GM18502 (cell line): ENCODE measurements around the gene SMYD2.
"Not testable (repeated sequence)": the region's sequence is repeated elsewhere in the genome, so short reads cannot be mapped to it uniquely, and the experiment has no call there.

Source experiments
- ATAC-seq: cut with Tn5 transposase; IDR thresholded peaks from one replicate; pipeline ENCODE4 v1.9.1; 2021; ENCODE audit warnings: mild to moderate bottlenecking; ENCODE audit not compliant: unreplicated experiment, poor library complexity

The SMYD2 gene

DNA sequence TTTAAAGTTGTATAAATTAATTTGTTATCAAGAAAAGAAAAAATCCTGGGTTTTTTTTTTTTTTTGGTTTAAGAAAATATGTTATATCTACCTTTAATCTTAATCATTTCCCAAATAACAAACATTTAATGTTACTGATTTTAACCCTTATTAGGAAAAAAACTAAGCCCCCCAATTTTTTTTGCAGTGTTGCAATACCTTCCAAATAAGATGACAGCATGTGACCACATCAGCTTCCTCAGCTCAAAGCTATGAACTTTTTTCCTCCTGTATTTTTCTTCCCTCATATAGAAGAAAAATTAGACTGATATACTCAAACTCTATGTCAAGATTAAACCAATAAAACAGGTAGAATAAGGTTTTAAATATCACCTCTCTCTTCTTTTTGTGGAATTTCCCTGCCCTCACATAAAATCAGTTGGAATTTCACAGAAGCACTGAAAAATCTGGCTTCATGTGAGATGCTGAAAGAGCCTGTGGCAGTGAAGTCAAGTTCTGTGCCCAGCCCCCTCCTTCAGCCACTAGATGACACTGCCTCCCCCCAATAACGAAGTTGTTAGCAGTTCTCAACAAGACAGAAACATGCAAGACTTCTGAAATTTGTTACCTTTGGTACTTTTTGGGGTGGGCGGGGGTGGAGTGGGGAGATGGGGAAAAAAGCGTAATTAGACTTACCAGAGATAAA is 9.6 kb upstream of the SMYD2 start:
- ATAC-seq: no peak

DNA sequence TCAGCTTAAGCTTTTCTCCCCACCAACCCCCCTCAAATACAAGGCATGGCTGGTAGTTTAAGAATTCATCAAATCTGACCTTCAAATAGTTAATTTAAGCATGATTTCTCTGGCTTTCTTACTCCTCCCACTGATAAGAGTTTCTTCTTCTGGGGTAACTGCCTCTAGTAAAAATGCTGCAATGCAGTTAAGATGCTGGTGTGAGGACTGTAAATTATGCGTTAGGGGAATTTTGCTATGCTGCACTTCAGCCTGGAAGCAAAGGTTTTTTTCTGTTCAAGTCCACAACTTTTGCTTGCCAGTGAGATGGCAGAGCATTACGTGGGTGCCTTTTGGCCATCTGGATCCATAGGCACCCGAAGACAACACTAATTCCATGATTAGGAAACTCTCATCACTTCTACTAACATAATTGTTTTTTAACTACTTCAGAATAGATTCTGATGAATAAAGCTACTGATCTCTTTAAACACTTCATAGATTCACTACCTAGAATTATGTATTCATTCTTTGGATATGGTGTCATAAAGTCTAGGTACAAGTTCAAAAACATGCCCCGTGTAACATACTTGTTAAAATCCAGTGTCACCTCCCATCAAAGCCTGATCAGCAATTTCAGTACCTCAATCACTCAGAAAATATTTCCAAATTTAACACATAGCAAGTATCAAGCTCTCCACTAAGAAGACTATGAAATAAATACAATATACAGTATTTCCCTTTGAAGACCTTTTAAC is 8.8 kb upstream of the SMYD2 start:
- ATAC-seq: no peak

DNA sequence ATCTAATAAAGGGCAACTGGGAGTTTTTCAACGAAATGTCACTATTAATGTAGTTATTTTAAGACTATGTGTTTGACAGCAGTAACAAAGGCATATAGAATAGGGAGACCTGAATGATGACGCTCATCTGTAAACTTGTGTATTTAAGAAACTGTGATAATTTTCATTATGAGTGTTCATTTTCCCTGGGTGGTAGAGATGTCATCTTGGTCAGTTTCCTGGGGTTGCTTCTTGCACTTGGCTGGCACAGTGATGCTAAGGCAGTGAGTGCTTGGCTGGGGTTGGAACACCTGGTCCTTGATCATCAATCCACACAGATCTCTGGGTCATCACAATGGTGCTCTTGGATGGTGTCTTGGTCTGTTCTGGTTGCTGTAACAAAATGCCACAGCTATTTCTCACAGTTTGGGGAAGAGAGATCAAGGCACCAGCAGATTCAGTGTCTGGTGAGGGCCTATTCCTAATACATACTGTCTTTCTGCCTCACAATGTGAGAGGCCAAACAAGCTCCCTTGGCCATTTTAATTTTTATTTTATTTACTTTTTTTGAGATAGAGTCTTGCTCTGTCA is 7.9 kb upstream of the SMYD2 start:
- ATAC-seq: no peak

DNA sequence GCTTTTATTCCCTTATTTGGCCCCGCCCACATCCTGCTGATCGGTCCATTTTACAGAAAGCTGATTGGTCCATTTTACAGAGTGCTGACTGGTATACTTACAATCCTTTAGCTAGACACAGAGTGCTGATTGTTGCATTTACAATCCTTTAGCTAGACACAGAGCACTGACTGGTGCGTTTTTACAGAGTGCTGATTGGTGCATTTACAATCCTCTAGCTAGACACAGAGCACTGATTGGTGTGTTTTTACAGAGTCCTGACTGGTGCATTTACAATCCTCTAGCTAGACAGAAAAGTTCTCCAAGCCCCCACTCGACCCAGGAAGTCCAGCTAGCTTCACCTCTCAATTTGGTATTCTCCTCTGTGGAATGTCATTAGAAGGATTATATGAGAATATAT is 5.3 kb upstream of the SMYD2 start:
- not testable (repeated sequence) for ATAC-seq

DNA sequence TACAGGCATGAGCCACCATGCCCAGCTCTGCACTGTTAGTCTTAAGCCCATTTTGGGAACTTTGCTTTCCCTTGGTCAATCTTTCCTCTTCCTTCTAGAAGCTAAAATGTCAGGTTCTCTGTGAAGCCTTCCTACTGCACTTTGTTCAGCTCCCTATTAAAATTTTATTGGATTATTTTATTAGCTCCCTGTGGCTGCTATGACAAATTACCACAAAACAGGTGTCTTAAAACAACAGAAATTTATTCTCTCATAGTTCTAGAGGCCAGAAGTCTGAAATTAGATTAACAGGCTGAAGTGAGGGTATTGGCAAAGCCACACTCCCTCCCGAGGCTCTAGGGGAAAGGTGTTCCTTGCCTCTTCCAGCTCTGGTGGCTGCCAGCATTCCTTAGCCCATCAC is 4.2 kb upstream of the SMYD2 start:
- ATAC-seq: no peak

DNA sequence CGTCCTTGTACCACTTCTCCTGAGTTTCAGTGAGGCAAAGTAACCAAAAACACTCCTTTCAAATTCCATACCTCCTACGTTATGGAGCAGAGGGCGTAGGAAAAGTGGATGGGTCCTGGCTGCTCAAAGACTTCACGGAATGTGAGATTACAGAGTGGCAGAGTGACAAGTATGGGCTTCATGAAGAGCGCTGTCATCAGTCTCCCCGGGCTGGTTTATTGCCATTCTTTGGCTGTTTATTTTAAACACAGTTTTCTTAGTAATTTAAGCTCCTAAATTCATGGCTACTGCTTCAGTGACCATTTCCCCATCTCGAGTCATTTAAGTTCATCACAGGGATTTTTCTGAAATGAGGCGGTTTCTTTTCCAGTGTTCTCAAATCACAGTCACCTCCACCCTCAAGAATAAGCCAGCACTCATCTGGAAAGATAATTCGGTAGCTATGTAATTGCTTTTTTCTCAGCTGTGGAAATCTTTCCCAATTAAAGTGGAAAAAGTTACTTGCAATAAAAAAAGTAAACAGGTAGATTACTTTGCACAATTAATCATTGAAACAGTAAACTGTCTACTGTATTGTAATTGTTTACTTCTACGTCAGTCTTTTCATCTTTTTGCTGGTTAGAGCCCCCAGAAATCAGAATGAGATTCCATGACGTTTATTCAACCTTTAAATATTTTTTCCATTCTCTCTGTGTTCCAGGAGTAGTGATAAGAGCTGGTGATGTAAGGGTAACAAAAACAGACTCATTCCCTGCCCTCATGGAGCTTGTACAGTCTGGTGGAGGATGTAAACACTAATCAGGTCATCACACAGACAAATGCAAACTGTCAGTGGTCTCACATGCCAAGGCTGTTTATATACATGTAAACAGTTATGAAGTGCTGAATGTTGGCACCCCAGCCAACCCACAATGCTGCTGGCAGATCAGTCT is 3.0 kb upstream of the SMYD2 start:
- ATAC-seq: no peak

DNA sequence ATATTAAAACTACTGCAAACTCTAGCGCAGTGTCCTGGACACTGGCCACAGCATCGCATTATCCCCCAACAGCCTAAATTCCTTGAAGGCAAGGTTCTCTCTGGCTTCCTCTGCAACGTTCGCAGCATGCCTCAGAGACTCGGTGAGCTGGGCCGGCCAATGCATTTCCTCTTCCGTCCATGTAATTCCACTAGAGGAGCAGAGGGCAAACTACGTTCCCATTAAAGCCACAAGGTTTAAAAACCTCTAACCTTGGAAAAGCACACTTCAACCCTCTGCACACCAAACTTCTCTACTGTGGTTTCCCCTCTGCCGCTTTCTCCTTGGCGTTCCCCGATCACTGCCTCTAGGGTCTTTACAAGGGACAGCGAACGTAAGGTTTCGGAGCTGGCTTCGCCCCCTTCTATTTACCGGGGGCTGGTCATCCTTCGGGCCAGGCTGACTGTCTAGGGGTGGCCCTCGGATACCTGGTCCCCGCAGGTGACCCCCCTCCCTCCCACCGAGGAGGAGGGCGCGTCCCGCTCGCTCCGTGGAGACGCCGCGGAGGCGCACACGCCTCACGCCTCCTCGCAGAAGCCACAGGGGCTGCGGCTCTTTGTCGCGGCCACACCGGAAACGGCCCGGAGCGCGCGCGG is 456 bp upstream of the SMYD2 start:
- peak; percentile 59 for ATAC-seq

DNA sequence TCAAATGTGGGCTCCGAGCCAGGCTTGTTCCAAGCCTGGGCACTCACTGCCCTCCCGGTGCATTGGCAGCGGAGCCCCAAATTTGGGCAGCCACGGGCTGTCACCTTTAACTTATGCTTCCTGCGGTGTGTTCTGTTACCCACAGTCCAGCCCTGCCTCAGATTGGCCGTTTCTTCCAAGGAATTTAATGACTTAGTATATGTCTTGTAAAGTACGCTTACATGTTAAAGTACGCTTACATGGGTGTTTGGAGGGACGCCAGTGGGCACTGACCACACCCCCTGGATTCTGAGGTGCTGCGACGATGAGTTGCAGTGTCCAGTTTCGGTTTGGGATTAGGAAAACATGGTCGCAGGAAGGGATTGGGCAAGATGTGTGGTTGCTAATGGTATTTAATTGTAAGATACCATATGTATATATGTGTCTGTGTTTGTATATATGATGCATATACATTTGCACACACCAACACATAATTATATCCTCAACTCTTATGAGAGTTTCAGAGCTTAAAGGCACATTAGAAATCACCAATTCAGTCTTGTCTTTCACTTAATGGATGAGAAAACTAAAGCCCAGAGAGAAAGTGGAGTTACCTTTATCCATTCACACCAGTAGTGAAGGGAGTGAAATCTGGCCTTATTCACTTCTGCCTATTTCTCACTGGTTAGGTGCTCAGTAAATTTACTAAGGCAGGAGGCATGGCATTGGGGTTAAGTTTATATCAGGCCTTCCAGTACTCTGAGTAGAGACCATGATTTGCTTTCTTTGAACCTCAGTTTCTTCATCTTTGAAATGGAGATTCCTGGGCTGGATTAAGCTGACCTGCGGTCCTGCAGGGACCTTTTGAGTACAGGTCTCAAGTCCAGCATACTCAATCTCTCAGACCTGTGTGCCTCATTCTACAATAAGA is 1.0 kb downstream of the SMYD2 start:
- no peak for ATAC-seq

DNA sequence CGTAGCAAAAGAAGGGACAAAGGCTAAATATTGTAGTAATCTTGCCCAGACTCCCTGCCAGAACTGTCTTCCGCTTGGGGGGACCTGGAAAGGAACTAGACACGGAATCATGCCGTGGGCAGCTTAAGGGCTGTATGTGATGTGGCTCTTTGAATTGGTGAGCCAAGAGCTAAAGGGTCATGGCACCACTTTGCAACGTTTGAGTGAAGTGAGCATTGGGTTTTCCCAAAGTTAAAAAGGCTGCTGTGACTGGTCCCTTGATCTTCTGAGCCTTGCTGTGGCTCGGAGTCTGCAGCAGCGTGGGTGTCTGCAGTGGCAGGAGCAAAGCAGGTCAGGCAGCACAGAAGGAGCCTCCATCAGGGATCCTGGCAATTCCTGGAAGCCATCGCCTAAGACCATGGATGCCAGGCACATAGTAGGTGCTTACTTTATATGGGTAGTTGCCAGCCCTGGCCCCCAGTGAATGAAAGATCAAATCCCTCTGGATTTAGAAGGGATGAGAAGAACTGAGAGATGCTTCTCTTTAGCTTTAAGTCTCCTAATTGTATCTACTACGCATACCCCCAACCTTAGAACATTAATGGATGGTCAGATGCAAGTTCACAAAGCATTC is 1.8 kb downstream of the SMYD2 start:
- ATAC-seq: no peak

DNA sequence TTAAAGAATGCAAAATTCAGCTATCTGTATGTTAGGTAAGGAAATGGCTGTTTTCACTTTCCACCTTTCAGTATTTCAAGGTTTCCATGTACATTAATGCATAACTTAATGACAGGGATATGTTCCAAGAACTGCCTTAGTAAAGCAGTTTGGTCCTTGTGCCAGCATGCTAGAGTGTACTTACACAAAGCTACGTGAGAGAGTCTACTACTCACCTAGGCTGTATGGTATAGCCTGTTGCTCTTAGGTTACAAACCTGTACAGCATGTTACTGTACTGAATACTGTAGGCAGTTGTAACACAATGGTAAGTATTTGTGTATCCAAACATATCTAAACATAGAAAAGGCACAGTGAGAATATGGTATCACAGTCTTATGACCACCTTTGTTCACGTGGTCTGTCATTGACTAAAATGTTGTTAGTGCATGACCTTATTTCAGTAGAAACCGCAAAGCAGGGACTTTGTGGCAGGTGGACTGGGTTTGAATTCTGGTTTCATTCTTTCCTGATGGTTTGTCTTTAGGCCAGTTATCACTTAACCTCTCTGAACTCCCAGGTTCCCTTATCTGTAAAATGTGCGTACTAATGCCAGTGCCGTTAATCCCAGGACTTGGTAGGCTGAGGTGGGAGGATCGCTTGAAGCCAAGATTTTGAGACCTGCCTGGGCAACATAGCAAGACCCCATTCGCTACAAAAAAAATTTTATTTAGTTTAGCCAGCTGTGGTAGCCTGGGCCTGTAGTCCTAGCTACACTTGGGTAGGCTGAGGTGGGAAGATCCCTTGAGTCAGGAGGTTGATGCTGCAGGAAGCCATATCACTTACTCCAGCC is 4.9 kb downstream of the SMYD2 start:
- no peak for ATAC-seq

DNA sequence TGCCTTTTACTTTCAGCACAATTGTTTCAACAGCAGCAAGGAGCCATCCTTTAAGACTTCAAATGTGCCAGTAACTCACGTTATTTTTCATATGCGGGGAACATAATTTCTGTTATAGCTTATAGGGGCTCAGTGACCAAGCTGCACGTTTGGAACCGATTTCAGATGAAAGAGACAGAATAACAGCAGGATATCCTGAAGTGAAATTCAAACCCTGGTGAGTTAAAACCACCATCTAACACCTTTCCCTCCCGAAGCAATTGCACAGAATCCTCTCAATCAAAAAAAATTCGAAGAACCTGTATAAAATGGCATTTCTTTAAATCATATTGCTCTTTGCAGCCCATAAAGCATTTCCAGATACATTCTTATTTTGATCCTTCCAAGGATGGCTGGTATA is 6.9 kb downstream of the SMYD2 start:
- no peak for ATAC-seq

DNA sequence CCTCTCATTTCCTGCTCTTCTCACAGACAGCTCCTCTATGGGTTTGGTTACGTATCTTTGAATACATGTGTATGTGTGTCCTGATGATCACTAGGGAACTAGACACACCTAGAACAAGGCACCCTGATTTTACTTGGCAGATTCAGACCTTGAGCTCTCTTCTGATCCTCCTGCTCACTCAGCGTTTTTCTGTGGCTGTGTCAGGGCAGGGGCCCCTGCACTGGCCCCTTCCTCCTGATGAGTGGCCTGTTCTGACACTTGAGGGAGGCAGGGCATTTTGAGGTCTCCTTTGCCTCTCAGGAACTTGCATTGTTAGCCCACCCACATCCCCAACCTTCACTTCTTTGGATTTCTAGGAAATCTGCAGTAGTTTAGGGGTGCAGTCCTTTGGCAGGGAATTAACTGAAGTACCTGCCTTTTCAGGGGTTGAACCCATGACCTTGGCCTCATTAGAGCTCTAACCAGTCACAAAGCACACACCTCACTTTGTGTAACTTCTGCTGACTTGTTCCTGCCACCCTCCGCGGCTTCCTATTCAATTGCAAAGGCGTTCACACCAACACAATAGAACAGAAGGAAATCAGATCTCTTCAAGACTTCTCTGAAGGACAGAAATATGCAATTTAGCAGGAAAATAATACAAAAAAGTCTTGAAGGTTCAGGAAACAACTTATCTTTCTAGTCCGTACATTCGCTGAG is 8.8 kb downstream of the SMYD2 start:
- no peak for ATAC-seq

DNA sequence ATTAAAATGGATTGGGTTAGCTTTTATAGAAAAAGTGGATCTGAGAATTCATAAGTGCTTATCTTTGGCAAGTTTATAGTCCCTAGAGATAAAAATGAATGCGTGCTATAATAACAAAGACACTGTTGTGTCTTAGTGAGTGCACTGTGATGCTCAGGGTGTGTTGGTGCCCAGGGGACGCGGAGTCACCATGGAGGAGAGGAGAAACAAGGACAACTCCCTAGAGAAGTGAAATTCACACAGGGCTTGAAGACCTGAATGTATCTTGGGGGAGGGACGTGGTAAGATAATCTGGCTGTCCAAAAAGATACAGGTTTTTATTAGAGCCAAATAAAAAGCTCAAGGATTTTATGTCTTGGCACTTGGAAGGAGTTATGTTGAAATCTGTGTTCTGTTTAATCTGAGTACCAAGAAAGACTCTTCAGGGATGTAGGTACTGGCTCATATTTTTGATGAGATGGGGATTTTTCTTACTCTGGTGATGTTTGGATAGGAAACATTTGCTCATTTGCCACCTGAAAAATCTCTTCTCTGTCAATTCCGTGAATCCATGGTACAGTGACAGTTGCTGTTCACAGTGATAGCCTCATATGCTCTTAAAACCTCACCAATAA is 9.6 kb downstream of the SMYD2 start:
- no peak for ATAC-seq

DNA sequence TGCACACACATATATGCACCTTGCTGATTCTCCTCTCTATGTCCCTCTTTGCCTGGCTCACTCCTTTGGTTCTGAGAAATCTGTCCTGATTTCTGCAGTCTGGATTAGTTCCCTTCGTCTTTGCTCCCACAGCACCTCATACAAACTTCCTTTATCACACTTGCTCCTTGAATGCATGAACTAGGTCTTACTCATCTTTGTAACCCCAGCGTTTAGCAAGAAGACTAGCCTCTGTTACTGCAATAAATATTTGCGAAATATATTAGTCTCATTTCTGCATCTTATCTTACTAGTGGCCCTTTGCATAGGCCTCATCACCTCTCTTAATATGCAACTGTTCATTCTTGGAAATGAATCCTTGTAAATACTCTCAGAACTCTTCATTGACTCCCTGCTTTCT is 11.4 kb downstream of the SMYD2 start:
- ATAC-seq: no peak

DNA sequence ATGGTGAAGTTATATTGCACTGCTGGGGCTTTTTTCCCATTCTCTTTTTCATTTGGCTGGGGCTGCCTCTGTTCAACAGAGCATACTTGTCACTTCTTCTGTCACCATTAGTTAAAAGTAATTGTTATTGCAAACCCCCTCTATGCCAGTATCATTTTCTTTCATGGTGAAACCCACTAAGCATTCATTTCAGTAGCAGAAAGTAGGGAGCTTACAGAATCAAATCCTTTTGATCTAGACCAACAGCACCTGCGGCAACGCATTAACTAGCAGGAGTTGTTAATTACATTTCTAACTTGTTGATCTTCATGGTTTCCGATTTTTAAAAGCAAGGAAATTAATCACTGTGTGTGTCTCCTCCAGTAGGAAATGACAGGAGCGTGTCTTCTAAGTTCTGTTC is 15.0 kb downstream of the SMYD2 start:
- no peak for ATAC-seq

DNA sequence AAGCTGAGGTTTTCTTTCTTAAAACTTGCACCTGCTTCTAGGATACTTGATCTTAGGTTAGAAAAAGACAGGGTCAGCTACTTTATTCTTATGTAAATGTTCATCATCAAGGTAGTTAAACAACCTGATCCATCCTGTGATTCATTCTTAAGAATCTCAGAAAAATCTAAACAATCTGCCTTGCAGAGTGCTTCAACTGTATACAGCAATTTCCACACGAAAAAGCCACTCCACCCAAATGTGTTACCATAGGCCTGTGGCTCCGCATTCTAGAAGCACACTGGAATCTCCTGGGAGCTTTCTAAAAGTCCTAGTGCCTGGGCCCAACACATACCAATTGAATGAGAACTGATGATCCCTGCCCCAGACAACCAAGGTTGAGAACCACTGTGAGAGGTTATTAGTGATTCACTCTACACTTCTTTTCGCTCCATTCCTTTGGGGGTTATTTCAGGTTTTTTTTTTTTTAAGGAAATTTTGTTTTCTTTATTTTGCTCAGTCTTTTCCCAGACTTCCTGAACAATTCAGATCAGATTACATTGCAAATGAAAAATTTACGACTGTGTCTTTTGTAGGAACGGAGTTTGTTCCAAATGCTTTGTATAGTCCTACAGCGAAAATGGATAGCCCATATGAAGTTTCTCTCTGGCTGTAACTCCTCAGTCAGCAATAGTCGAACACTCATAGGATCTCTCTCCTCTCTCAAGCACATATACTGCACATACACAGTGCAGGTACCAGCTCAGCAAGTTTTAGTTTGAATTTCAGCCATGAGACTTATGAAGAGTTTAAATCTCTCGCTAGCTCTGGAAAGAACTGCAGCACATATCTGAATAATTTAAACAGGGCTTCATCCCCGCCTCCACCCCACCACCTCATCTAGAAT is 16.1 kb downstream of the SMYD2 start:
- ATAC-seq: no peak
